ENCODE measurements around the gene ALDH3A2.

GRCh38 chr17:19676896-19677295 is 28.3 kb downstream of the ALDH3A2 start:
- TF ChIP-seq CTCF (conservative IDR thresholded peaks at IDR 0.05; ENCODE audit: low read depth, low read length) (no peak), EZH2 (IDR thresholded peaks at IDR 0.05; ENCODE audit: borderline replicate concordance, low read depth, low read length, poor library complexity, severe bottlenecking) (no peak)
